Lower lobe of right lung (tissue), 2 donors: ENCODE data around the gene VPS41. TPM values are rescaled to one million over a fixed set of nuclear protein-coding genes. Genes with fewer than 3 reads are reported as not detected.

Source experiments
- ATAC-seq, 2 donors: fragments of 200-7000 bp; cut with Tn5 transposase; one replicate each; pipeline ENCODE4 v1.9.1; 2020 to 2022; ENCODE audit warnings: mild to moderate bottlenecking in 2 of 2, moderate library complexity in 2 of 2
- DNase-seq: peaks from one replicate; pipeline ENCODE4 v3.0.0-alpha.2; 2020
- H3K27ac ChIP-seq: fragments of 200-600 bp; one replicate; pipeline ENCODE4 v1.8.0; 2022
- H3K27me3 ChIP-seq: fragments of 200-600 bp; one replicate; pipeline ENCODE4 v1.8.0; 2022; ENCODE audit warnings: low read depth
- H3K36me3 ChIP-seq: fragments of 200-600 bp; one replicate; pipeline ENCODE4 v1.8.0; 2022; ENCODE audit warnings: mild to moderate bottlenecking
- H3K4me1 ChIP-seq: fragments of 200-600 bp; one replicate; pipeline ENCODE4 v1.8.0; 2022
- H3K4me3 ChIP-seq: fragments of 200-600 bp; one replicate; pipeline ENCODE4 v1.8.0; 2022; ENCODE audit warnings: mild to moderate bottlenecking
- H3K9me3 ChIP-seq: fragments of 200-600 bp; one replicate; pipeline ENCODE4 v1.8.0; 2022
- CTCF ChIP-seq: fragments of 200-600 bp; IDR thresholded peaks from one replicate; pipeline ENCODE4 v1.8.0; 2022; ENCODE audit warnings: antibody characterized with exemption, mild to moderate bottlenecking
- intact Hi-C: fragments of 100-400 bp; cut with DNase I; formaldehyde crosslinking; loops from one replicate; pipeline ENCODE4 v1.11.0; 2022
- total RNA-seq: library from RNA; stranded (reverse); fragmentation: NEBNext Ultra II Directional; extraction: Animal tissue kit (Norgen Biotek cat#: 25700); gene quantifications from one replicate; pipeline ENCODE4 v1.2.1, GENCODE V29; 2021
- donor health status: DM: no; HTN: yes; CAD: no; lungs with severe emphysema.

VPS41 gene
- total RNA-seq, 1 donor from 2014 or later: 103 TPM

DNA sequence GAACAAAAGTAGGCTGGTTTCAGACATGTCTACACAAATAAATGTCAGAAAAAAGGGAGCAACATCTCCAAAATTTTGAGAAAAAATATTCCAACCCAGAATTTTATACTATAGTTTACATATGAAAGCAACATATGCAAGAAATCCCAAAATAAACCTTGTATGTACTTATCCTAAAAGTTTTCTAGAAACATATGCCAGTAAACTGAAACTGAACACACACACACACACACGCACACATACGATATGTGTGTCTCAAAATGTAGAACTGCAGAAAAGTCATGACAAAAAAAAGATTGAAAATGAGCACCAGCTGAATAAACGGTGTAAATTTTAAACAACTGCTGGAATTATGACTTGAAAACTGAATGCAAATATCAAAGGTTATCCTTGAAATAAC lies 81.0 kb downstream of the VPS41 start:
- intact Hi-C loops: no loop called here
- no peak for TF ChIP-seq CTCF
- Histone ChIP-seq H3K4me3 (no peak overlapping the region), H3K27ac (no peak overlapping the region), H3K9me3 (no peaks in the 10 kb centered on the region), H3K4me1 (no peaks in the 10 kb centered on the region), H3K36me3 (peaks cover 10% of the 10 kb centered on the region), H3K27me3 (no peaks in the 10 kb centered on the region)
- ATAC-seq (no peak), DNase-seq (no peak)

DNA sequence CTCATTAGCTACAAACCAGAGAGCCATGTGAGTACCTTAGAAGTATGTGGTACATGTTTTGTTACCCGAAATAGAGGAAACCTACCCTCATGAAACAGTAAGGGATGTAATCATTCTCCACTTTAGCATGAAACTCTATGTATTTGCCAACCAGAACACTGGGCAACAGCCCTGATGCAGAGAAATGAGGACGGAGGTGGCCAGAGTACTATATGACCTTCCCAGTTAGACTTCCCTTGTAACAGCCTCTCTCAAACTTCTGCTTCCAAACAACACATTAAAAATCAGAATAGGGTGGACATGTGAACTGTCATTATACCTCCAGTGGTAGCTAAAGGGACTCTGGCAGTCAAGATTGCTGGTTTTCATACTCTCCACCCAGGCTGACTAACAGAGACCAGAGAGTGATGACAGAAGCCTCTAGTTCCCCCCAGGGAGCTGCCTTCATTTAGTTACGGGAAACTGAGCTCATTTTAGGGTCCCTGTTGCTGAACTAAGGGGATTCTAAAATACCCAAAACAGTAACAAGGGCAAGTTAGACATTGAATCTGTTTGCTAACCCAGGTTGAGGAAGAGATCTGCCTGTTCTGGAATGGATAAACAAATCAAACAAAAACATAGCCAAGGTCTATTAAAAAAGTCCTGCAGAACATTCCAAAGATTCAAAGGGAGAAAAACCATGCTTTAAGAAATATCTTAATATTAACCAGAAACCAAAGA lies 83.1 kb downstream of the VPS41 start:
- Histone ChIP-seq H3K27me3 (no peaks in the 10 kb centered on the region), H3K4me3 (no peak overlapping the region), H3K9me3 (no peaks in the 10 kb centered on the region), H3K36me3 (peaks cover 10% of the 10 kb centered on the region), H3K4me1 (no peaks in the 10 kb centered on the region), H3K27ac (no peak overlapping the region)
- intact Hi-C loops: no loop called here
- DNase-seq: no peak
- no peak for TF ChIP-seq CTCF
- ATAC-seq: no peak

GRCh38 chr7:38824948-38825347 lies 84.0 kb downstream of the VPS41 start:
- intact Hi-C loops: no loop called here
- H3K27me3 ChIP-seq: no peaks in the 10 kb centered on the region
- H3K9me3 ChIP-seq: no peaks in the 10 kb centered on the region
- H3K36me3 ChIP-seq: peaks cover 11% of the 10 kb centered on the region
- ATAC-seq (no peak), DNase-seq (no peak)
- no peaks in the 10 kb centered on the region for H3K4me1 ChIP-seq
- no peak overlapping the region for H3K27ac ChIP-seq
- H3K4me3 ChIP-seq: no peak overlapping the region
- no peak for TF ChIP-seq CTCF

GRCh38 chr7:38822549-38822948 lies 86.4 kb downstream of the VPS41 start:
- Histone ChIP-seq H3K27ac (no peak overlapping the region), H3K9me3 (no peaks in the 10 kb centered on the region), H3K27me3 (no peaks in the 10 kb centered on the region), H3K4me3 (no peak overlapping the region), H3K36me3 (peaks cover 9% of the 10 kb centered on the region), H3K4me1 (no peaks in the 10 kb centered on the region)
- DNase-seq: no peak
- no peak for TF ChIP-seq CTCF
- intact Hi-C loops: no loop called here
- ATAC-seq: no peak

GRCh38 chr7:38820571-38820970 lies 88.4 kb downstream of the VPS41 start:
- no peaks in the 10 kb centered on the region for H3K9me3 ChIP-seq
- H3K36me3 ChIP-seq: peaks cover 9% of the 10 kb centered on the region
- DNase-seq (no peak), ATAC-seq (no peak)
- TF ChIP-seq CTCF: no peak
- no peaks in the 10 kb centered on the region for H3K4me1 ChIP-seq
- no peak overlapping the region for H3K4me3 ChIP-seq
- intact Hi-C loops: no loop called here
- no peaks in the 10 kb centered on the region for H3K27me3 ChIP-seq
- no peak overlapping the region for H3K27ac ChIP-seq
